ENCODE data around the gene CCDC9B.

- no peak for TF ChIP-seq CTCF (IDR thresholded peaks at IDR 0.05; ENCODE audit: insufficient read depth, low read depth, low read length)
- no peak for TF ChIP-seq EZH2 (IDR thresholded peaks at IDR 0.05; ENCODE audit: insufficient read depth, low read length)
Measured at GRCh38 chr15:40310993-40311392, 29.7 kb downstream of the CCDC9B start.

Data from astrocyte (in vitro differentiated cells and primary cell).